WTC11 (cell line): ENCODE data around the gene RGMA. TPM values are rescaled to one million over a fixed set of nuclear protein-coding genes. Genes with fewer than 3 reads are reported as not detected.

ENCODE experiments used
- ATAC-seq: fragments of 200-7000 bp; cut with Tn5 transposase; 2 replicates; pipeline ENCODE4 v1.10.0; 2021; ENCODE audit warnings: mild to moderate bottlenecking, moderate library complexity
- CTCF ChIA-PET: fragments of 300-600 bp; sonication (Branson Sonifier 250); formaldehyde crosslinking; loops from one replicate; lab custom pipeline; 2021; ENCODE audit warnings: antibody characterized with exemption; lab: Charles Lee
- POLR2A ChIA-PET: fragments of 350-600 bp; sonication (Branson Sonifier 250); formaldehyde crosslinking; loops from one replicate; lab custom pipeline; 2021; ENCODE audit warnings: antibody characterized with exemption; lab: Charles Lee
- DNase-seq: peaks from one replicate; pipeline ENCODE4 v3.0.0; 2021; ENCODE audit warnings: low spot score
- H3K27ac Mint-ChIP-seq: 2 replicates; pipeline ENCODE4 v1.8.0; 2021; ENCODE audit warnings: mixed read lengths
- H3K27me3 Mint-ChIP-seq: 2 replicates; pipeline ENCODE4 v1.8.0; 2021; ENCODE audit warnings: low read depth, mild to moderate bottlenecking, moderate library complexity, mixed read lengths
- H3K36me3 Mint-ChIP-seq: 2 replicates; pipeline ENCODE4 v1.8.0; 2021; ENCODE audit warnings: mixed read lengths
- H3K4me1 Mint-ChIP-seq: 2 replicates; pipeline ENCODE4 v1.8.0; 2022; ENCODE audit warnings: mixed read lengths
- H3K4me3 Mint-ChIP-seq: 2 replicates; pipeline ENCODE4 v1.8.0; 2021; ENCODE audit warnings: mild to moderate bottlenecking, moderate library complexity, mixed read lengths
- H3K9me3 Mint-ChIP-seq: 2 replicates; pipeline ENCODE4 v1.8.0; 2021; ENCODE audit warnings: mixed read lengths
- EMX1 ChIP-seq: fragments of 250-450 bp; sonication (Bioruptor Pico); IDR thresholded peaks from 2 replicates; pipeline ENCODE4 v1.8.0; 2021; ENCODE audit warnings: mild to moderate bottlenecking
- FOXJ3 ChIP-seq: sonication (generic); formaldehyde crosslinking; IDR thresholded peaks from 2 replicates; pipeline ENCODE4 v1.9.0; 2021; ENCODE audit warnings: missing genetic modification reagents, mild to moderate bottlenecking, borderline replicate concordance
- FOXK1 ChIP-seq: sonication (generic); formaldehyde crosslinking; IDR thresholded peaks from 2 replicates; pipeline ENCODE4 v1.8.0; 2022; ENCODE audit warnings: mild to moderate bottlenecking, moderate library complexity, missing genetic modification reagents
- HMGA2 ChIP-seq: fragments of 250-450 bp; sonication (Bioruptor Pico); IDR thresholded peaks from 2 replicates; pipeline ENCODE4 v1.4.0; 2021; ENCODE audit warnings: mild to moderate bottlenecking, moderate library complexity
- IRF2 ChIP-seq: sonication (generic); formaldehyde crosslinking; IDR thresholded peaks from 2 replicates; pipeline ENCODE4 v1.8.0; 2022; ENCODE audit warnings: low read depth, missing genetic modification reagents, borderline replicate concordance
- MXD4 ChIP-seq: fragments of 250-450 bp; sonication (Bioruptor Pico); IDR thresholded peaks from 2 replicates; pipeline ENCODE4 v1.8.0; 2021; ENCODE audit warnings: mild to moderate bottlenecking, moderate library complexity, borderline replicate concordance
- MYBL2 ChIP-seq: sonication (generic); formaldehyde crosslinking; IDR thresholded peaks from 2 replicates; pipeline ENCODE4 v1.8.1; 2023; ENCODE audit warnings: mild to moderate bottlenecking, moderate library complexity, missing genetic modification reagents
- NFATC4 ChIP-seq: fragments of 250-450 bp; sonication (Bioruptor Pico); IDR thresholded peaks from 2 replicates; pipeline ENCODE4 v1.9.0; 2021; ENCODE audit warnings: mild to moderate bottlenecking
- PRRX2 ChIP-seq: fragments of 250-450 bp; sonication (Bioruptor Pico); IDR thresholded peaks from 2 replicates; pipeline ENCODE4 v1.8.0; 2021; ENCODE audit warnings: mild to moderate bottlenecking
- SMAD3 ChIP-seq: sonication (generic); formaldehyde crosslinking; IDR thresholded peaks from 2 replicates; pipeline ENCODE4 v1.8.0; 2022; ENCODE audit warnings: missing genetic modification reagents, mild to moderate bottlenecking, borderline replicate concordance
- TEAD4 ChIP-seq: sonication (generic); formaldehyde crosslinking; IDR thresholded peaks from 2 replicates; pipeline ENCODE4 v1.8.0; 2022; ENCODE audit warnings: mild to moderate bottlenecking, missing genetic modification reagents
- ZBTB21 ChIP-seq: sonication (generic); formaldehyde crosslinking; IDR thresholded peaks from 2 replicates; pipeline ENCODE4 v1.8.1; 2023; ENCODE audit warnings: mild to moderate bottlenecking, missing genetic modification reagents, borderline replicate concordance
- ZNF138 ChIP-seq: sonication (generic); formaldehyde crosslinking; conservative IDR thresholded peaks from 2 replicates; pipeline ENCODE4 v1.8.1; 2022; ENCODE audit warnings: mild to moderate bottlenecking, moderate library complexity, missing genetic modification reagents
- ZNF219 ChIP-seq: sonication (generic); formaldehyde crosslinking; IDR thresholded peaks from 2 replicates; pipeline ENCODE4 v1.8.0; 2023; ENCODE audit warnings: missing genetic modification reagents, mild to moderate bottlenecking, borderline replicate concordance
- ZNF423 ChIP-seq: fragments of 250-450 bp; sonication (Bioruptor Pico); IDR thresholded peaks from 2 replicates; pipeline ENCODE4 v2.1.2; 2022; ENCODE audit warnings: mild to moderate bottlenecking, moderate library complexity
- ZNF671 ChIP-seq: fragments of 250-450 bp; sonication (Bioruptor Pico); IDR thresholded peaks from 2 replicates; pipeline ENCODE4 v1.8.0; 2021; ENCODE audit warnings: mild to moderate bottlenecking
- total RNA-seq: library from RNA; stranded (reverse); gene quantifications from 3 replicates; pipeline ENCODE4 v1.2.3, GENCODE V29; 2021
- TF ChIP-seq, protein P1 (sequence below): sonication (generic); formaldehyde crosslinking; IDR thresholded peaks from 2 replicates; pipeline ENCODE4 v1.8.1; 2023; ENCODE audit warnings: mild to moderate bottlenecking, missing genetic modification reagents
- TF ChIP-seq, protein P2 (sequence below): sonication (generic); formaldehyde crosslinking; IDR thresholded peaks from 2 replicates; pipeline ENCODE4 v1.8.1; 2022; ENCODE audit warnings: low read depth, missing genetic modification reagents, borderline replicate concordance
- TF ChIP-seq, protein P3 (sequence below): sonication (generic); formaldehyde crosslinking; IDR thresholded peaks from 2 replicates; pipeline ENCODE4 v1.8.1; 2022; ENCODE audit warnings: mild to moderate bottlenecking, moderate library complexity, missing genetic modification reagents
- TF ChIP-seq, protein P4 (sequence below): fragments of 250-450 bp; sonication (Bioruptor Pico); IDR thresholded peaks from 2 replicates; pipeline ENCODE4 v1.9.0; 2021; ENCODE audit warnings: mild to moderate bottlenecking
- TF ChIP-seq, protein P5 (sequence below): sonication (generic); formaldehyde crosslinking; IDR thresholded peaks from 2 replicates; pipeline ENCODE4 v1.8.0; 2022; ENCODE audit warnings: missing genetic modification reagents
- TF ChIP-seq, protein P6 (sequence below): sonication (generic); formaldehyde crosslinking; IDR thresholded peaks from 2 replicates; pipeline ENCODE4 v1.8.1; 2023; ENCODE audit warnings: mild to moderate bottlenecking, moderate library complexity, missing genetic modification reagents

RGMA gene
- total RNA-seq, 1 experiment from 2014 or later, result 47.2 TPM

DNA sequence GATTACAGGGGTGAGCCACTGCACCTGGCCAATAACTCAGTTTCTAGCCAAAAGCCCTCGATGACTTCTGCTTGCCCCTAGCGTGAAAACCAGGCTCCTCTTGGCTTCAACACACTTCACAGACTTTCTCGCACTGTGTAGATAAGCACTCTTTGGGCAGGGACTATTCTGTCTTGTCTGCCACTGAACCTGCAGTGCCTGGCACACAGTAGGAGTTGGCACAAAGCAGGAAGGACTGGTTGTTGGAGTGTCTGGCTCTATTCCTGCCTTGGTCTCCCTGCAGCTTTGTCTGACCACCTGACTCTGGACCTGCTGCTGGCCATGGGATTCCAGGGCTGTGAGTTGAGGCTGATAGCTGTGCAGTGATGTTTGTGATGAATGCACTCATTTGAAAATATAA is 46.4 kb upstream of the RGMA start (continued):
- TF ChIP-seq, protein P1, sequence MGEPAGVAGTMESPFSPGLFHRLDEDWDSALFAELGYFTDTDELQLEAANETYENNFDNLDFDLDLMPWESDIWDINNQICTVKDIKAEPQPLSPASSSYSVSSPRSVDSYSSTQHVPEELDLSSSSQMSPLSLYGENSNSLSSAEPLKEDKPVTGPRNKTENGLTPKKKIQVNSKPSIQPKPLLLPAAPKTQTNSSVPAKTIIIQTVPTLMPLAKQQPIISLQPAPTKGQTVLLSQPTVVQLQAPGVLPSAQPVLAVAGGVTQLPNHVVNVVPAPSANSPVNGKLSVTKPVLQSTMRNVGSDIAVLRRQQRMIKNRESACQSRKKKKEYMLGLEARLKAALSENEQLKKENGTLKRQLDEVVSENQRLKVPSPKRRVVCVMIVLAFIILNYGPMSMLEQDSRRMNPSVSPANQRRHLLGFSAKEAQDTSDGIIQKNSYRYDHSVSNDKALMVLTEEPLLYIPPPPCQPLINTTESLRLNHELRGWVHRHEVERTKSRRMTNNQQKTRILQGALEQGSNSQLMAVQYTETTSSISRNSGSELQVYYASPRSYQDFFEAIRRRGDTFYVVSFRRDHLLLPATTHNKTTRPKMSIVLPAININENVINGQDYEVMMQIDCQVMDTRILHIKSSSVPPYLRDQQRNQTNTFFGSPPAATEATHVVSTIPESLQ, result no peak
- TF ChIP-seq PRRX2 (no peak), EMX1 (no peak), FOXJ3 (CRISPR knock-in tag) (no peak), ZNF423 (CRISPR knock-in tag) (no peak), ZNF671 (no peak)

DNA sequence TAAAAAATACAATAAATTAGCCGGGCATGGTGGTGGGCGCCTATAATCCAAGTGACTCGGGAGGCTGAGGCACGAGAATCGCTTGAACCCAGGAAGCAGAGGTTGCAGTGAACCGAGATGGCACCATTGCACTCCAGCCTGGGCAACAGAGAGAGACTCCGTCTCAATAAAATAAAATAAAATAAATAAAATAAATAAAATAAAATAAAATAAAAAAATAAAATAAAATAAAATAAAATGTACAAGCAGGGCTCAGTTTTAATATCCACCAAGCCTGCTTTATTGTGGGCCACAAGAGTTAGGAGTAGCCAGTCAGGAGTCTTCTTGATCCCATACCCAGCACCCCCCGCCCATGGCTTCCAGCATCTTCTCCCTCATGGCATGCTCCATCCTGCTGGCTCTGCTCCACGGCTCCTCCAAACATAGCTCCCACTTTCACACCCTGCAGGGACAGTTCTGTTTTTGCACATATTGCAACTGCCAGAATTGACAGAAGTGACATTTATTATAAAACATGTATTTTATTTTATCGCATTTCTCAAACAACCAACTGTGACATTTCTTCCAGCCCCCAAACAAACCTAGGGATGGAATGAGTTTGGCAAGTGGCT is 42.6 kb upstream of the RGMA start:
- CTCF ChIA-PET, result no interaction called here
- Mint-ChIP-seq H3K4me3 (no peak overlapping the region), H3K4me1 (peaks cover 15% of the 10 kb centered on the region), H3K9me3 (no peaks in the 10 kb centered on the region), H3K27me3 (peaks cover 36% of the 10 kb centered on the region), H3K36me3 (no peaks in the 10 kb centered on the region), H3K27ac (no peak overlapping the region)
- DNase-seq (no peak), ATAC-seq (no peak)
- peak; percentile 95 for TF ChIP-seq HMGA2 (CRISPR knock-in tag)
- TF ChIP-seq, protein P2, sequence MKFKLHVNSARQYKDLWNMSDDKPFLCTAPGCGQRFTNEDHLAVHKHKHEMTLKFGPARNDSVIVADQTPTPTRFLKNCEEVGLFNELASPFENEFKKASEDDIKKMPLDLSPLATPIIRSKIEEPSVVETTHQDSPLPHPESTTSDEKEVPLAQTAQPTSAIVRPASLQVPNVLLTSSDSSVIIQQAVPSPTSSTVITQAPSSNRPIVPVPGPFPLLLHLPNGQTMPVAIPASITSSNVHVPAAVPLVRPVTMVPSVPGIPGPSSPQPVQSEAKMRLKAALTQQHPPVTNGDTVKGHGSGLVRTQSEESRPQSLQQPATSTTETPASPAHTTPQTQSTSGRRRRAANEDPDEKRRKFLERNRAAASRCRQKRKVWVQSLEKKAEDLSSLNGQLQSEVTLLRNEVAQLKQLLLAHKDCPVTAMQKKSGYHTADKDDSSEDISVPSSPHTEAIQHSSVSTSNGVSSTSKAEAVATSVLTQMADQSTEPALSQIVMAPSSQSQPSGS (CRISPR knock-in tag), result no peak
- POLR2A ChIA-PET, result no interaction called here

DNA sequence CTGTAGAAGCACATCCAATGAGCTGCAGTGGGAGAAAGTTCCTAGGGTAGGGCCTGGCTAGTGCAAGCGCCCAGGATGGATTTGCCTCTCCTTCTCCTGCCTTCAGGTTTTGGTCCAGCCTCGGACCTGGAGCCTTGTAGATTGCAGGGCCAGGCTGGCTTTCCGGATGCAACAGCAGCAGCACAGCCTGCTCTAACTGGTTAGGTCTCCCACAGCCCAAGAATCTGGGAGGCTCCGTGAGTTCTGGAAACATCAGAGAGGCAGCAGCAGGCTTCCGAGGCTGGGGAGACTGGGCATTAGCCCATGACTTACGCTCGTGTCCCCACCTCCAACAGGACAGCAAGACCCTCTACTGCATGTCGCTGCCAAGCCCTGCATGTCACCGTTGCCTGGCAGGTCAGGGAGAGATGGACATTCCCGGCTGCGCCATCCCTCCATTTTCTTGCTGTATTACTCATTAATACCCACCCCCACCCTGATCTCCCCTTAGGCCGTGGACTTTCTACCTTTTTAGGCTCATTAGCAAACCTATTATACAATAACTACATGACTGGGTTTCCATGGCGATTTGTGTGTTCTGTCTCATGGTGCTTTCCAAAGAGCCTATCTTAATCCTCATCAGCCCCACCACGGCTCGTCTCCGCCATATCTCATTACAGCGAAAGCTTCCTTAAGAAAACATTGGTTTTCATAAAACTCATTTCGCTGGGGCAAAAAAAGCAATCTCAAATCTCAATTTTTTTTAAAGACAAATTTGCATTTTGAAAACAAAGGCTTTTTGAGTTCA is 40.9 kb upstream of the RGMA start:
- Mint-ChIP-seq H3K4me1 (peaks cover 4% of the 10 kb centered on the region), H3K27ac (no peak overlapping the region), H3K27me3 (peaks cover 23% of the 10 kb centered on the region), H3K9me3 (no peaks in the 10 kb centered on the region), H3K4me3 (no peak overlapping the region), H3K36me3 (no peaks in the 10 kb centered on the region)
- ATAC-seq (no peak), DNase-seq (no peak)
- ChIA-PET POLR2A (no interaction called here), CTCF (interaction anchor here (0.7 kb wide), 1 partner anchor 42 kb away, joined by 3 read pairs; no protein-coding TSS in a partner anchor)
- TF ChIP-seq, protein P3, sequence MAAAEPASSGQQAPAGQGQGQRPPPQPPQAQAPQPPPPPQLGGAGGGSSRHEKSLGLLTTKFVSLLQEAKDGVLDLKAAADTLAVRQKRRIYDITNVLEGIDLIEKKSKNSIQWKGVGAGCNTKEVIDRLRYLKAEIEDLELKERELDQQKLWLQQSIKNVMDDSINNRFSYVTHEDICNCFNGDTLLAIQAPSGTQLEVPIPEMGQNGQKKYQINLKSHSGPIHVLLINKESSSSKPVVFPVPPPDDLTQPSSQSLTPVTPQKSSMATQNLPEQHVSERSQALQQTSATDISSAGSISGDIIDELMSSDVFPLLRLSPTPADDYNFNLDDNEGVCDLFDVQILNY (CRISPR knock-in tag), result no peak
- TF ChIP-seq, protein P4, sequence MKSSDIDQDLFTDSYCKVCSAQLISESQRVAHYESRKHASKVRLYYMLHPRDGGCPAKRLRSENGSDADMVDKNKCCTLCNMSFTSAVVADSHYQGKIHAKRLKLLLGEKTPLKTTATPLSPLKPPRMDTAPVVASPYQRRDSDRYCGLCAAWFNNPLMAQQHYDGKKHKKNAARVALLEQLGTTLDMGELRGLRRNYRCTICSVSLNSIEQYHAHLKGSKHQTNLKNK (CRISPR knock-in tag), result no peak
- TF ChIP-seq, protein P5, sequence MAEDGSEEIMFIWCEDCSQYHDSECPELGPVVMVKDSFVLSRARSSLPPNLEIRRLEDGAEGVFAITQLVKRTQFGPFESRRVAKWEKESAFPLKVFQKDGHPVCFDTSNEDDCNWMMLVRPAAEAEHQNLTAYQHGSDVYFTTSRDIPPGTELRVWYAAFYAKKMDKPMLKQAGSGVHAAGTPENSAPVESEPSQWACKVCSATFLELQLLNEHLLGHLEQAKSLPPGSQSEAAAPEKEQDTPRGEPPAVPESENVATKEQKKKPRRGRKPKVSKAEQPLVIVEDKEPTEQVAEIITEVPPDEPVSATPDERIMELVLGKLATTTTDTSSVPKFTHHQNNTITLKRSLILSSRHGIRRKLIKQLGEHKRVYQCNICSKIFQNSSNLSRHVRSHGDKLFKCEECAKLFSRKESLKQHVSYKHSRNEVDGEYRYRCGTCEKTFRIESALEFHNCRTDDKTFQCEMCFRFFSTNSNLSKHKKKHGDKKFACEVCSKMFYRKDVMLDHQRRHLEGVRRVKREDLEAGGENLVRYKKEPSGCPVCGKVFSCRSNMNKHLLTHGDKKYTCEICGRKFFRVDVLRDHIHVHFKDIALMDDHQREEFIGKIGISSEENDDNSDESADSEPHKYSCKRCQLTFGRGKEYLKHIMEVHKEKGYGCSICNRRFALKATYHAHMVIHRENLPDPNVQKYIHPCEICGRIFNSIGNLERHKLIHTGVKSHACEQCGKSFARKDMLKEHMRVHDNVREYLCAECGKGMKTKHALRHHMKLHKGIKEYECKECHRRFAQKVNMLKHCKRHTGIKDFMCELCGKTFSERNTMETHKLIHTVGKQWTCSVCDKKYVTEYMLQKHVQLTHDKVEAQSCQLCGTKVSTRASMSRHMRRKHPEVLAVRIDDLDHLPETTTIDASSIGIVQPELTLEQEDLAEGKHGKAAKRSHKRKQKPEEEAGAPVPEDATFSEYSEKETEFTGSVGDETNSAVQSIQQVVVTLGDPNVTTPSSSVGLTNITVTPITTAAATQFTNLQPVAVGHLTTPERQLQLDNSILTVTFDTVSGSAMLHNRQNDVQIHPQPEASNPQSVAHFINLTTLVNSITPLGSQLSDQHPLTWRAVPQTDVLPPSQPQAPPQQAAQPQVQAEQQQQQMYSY (CRISPR knock-in tag), result no peak
- TF ChIP-seq ZNF219 (CRISPR knock-in tag) (no peak), SMAD3 (CRISPR knock-in tag) (no peak), MXD4 (CRISPR knock-in tag) (no peak), ZBTB21 (no peak), MYBL2 (CRISPR knock-in tag) (no peak), FOXK1 (CRISPR knock-in tag) (no peak), IRF2 (CRISPR knock-in tag) (no peak), TEAD4 (CRISPR knock-in tag) (no peak), ZNF138 (no peak), NFATC4 (CRISPR knock-in tag) (no peak)
- TF ChIP-seq, protein P6, sequence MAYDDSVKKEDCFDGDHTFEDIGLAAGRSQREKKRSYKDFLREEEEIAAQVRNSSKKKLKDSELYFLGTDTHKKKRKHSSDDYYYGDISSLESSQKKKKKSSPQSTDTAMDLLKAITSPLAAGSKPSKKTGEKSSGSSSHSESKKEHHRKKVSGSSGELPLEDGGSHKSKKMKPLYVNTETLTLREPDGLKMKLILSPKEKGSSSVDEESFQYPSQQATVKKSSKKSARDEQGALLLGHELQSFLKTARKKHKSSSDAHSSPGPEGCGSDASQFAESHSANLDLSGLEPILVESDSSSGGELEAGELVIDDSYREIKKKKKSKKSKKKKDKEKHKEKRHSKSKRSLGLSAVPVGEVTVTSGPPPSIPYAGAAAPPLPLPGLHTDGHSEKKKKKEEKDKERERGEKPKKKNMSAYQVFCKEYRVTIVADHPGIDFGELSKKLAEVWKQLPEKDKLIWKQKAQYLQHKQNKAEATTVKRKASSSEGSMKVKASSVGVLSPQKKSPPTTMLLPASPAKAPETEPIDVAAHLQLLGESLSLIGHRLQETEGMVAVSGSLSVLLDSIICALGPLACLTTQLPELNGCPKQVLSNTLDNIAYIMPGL (CRISPR knock-in tag), result no peak
